ENCODE results near the gene DPP6.
A peak's percentile ranks its signal among the peaks of the same experiment; 100 is the strongest.

DPP6 gene

GRCh38 chr7:154571772-154572171 is 519.6 kb downstream of the DPP6 start:
- DNase-seq: no peak

GRCh38 chr7:154574235-154574634 is 522.0 kb downstream of the DPP6 start:
- DNase-seq: no peak

- no peak for DNase-seq
Observed at GRCh38 chr7:154575497-154575896, 523.3 kb downstream of the DPP6 start.

- no peak for DNase-seq
Observed at GRCh38 chr7:154576604-154577003, 524.4 kb downstream of the DPP6 start.

GRCh38 chr7:154577141-154577873 is 525.1 kb downstream of the DPP6 start:
- peak; percentile 73 for DNase-seq

GRCh38 chr7:154578336-154578735 is 526.1 kb downstream of the DPP6 start:
- DNase-seq: no peak

- no peak for DNase-seq
Observed at GRCh38 chr7:154579711-154580110, 527.5 kb downstream of the DPP6 start.

- no peak for DNase-seq
Observed at GRCh38 chr7:154581251-154581890, 529.2 kb downstream of the DPP6 start.

GRCh38 chr7:154583454-154583853 is 531.3 kb downstream of the DPP6 start:
- no peak for DNase-seq

- peak; percentile 53 for DNase-seq
Observed at GRCh38 chr7:154584352-154585252, 532.4 kb downstream of the DPP6 start.

- no peak for DNase-seq
Observed at GRCh38 chr7:154587792-154588191, 535.6 kb downstream of the DPP6 start.

GRCh38 chr7:154591544-154591943 is 539.3 kb downstream of the DPP6 start:
- no peak for DNase-seq

- DNase-seq: no peak
Observed at GRCh38 chr7:154592388-154592787, 540.2 kb downstream of the DPP6 start.

GRCh38 chr7:154598396-154598795 is 546.2 kb downstream of the DPP6 start:
- no peak for DNase-seq

GRCh38 chr7:154598864-154599263 is 546.7 kb downstream of the DPP6 start:
- DNase-seq: no peak

- DNase-seq: no peak
Observed at GRCh38 chr7:154610903-154611302, 558.7 kb downstream of the DPP6 start.

- DNase-seq: no peak
Observed at GRCh38 chr7:154613811-154614210, 561.6 kb downstream of the DPP6 start.

- DNase-seq: no peak
Observed at GRCh38 chr7:154620141-154620755, 568.0 kb downstream of the DPP6 start.

GRCh38 chr7:154623399-154623798 is 571.2 kb downstream of the DPP6 start:
- DNase-seq: no peak

GRCh38 chr7:154627646-154628290 is 575.6 kb downstream of the DPP6 start:
- no peak for DNase-seq

- DNase-seq: no peak
Observed at GRCh38 chr7:154628556-154628955, 576.4 kb downstream of the DPP6 start.

- DNase-seq: no peak
Observed at GRCh38 chr7:154631162-154631561, 579.0 kb downstream of the DPP6 start.

- DNase-seq: no peak
Observed at GRCh38 chr7:154633641-154634040, 581.4 kb downstream of the DPP6 start.
